Measurements from ENCODE around the gene CAMK2G.

CAMK2G gene

GRCh38 chr10:73909540-73910115, 35.3 kb upstream of the CAMK2G start:
- in situ Hi-C loops (cut with HindIII; ENCODE audit: low sequenced_read_pairs) = no loop called here
- no peak for DNase-seq (ENCODE audit: low read depth)
- TF ChIP-seq CTCF (IDR thresholded peaks at IDR 0.05; ENCODE audit: low read depth, low read length, missing control alignments) = no peak
- peak overlapping the region; percentile 12 for H3K4me3 ChIP-seq (ENCODE audit: low read depth, low read length)

- peak overlapping the region; percentile 12 for H3K4me3 ChIP-seq (ENCODE audit: low read depth, low read length)
- peak; percentile 89 for DNase-seq (ENCODE audit: low read depth)
- no peak for TF ChIP-seq CTCF (IDR thresholded peaks at IDR 0.05; ENCODE audit: low read depth, low read length, missing control alignments)
- in situ Hi-C loops (cut with HindIII; ENCODE audit: low sequenced_read_pairs) = no loop called here
Observed at GRCh38 chr10:73908853-73909539, 34.6 kb upstream of the CAMK2G start.

GRCh38 chr10:73907841-73908517, 33.6 kb upstream of the CAMK2G start:
- in situ Hi-C loops (cut with HindIII; ENCODE audit: low sequenced_read_pairs) = no loop called here
- no peak for TF ChIP-seq CTCF (IDR thresholded peaks at IDR 0.05; ENCODE audit: low read depth, low read length, missing control alignments)
- no peak for DNase-seq (ENCODE audit: low read depth)
- no peak overlapping the region for H3K4me3 ChIP-seq (ENCODE audit: low read depth, low read length)

GRCh38 chr10:73906524-73907447, 32.4 kb upstream of the CAMK2G start:
- in situ Hi-C loops (cut with HindIII; ENCODE audit: low sequenced_read_pairs) = no loop called here
- DNase-seq (ENCODE audit: low read depth) = peak; percentile 98
- H3K4me3 ChIP-seq (ENCODE audit: low read depth, low read length) = no peak overlapping the region

GRCh38 chr10:73905256-73906020, 31.1 kb upstream of the CAMK2G start:
- in situ Hi-C loops (cut with HindIII; ENCODE audit: low sequenced_read_pairs) = no loop called here
- no peak for TF ChIP-seq CTCF (IDR thresholded peaks at IDR 0.05; ENCODE audit: low read depth, low read length, missing control alignments)
- no peak for DNase-seq (ENCODE audit: low read depth)
- no peak overlapping the region for H3K4me3 ChIP-seq (ENCODE audit: low read depth, low read length)

More at GRCh38 chr10:73906524-73907447, 32.4 kb upstream of the CAMK2G start:
- TF ChIP-seq CTCF (IDR thresholded peaks at IDR 0.05; ENCODE audit: low read depth, low read length, missing control alignments) = no peak
